ENCODE results near the gene BRCA2. TPM values are rescaled to one million over a fixed set of nuclear protein-coding genes. Genes with fewer than 3 reads are reported as not detected.

Gene BRCA2
- total and polyA plus RNA-seq, 9 of the 15 experiments (the other 6 are each of a cell fraction or from before 2014, with no cell fraction given), result 4.1 to 17.3 (median 5.8) TPM

GRCh38 chr13:32427852-32428580, 112.7 kb downstream of the BRCA2 start, which contains the start of gene N4BP2L1:
TSS of gene N4BP2L1 (minus strand) at chr13:32428130. CDS start at chr13:32428082, 48 bp downstream.
- 81% methylated on average over 3 of the region's 40 CpGs for WGBS (ENCODE audit: insufficient coverage, low coverage, missing lambda C conversion rate)

More at GRCh38 chr13:32427852-32428580, 112.7 kb downstream of the BRCA2 start, which contains the start of gene N4BP2L1:
- no peak for ATAC-seq
- FAIRE-seq, result no peak
- CTCF ChIA-PET (ENCODE audit: low intra/inter-chr PET ratio), result no interaction called here
- POLR2A ChIA-PET, result interaction anchor here (0.6 to 1.8 kb wide), 2 partner anchors 13 to 1066 kb away, joined by 3 to 5 read pairs; no protein-coding TSS in a partner anchor
- DNase-seq (ENCODE audit: extremely low read depth in 1 of 4, low spot score in 3 of 4), result no peak
- H3K9ac ChIP-seq (ENCODE audit: insufficient read depth in 1 of 2, low read depth in 2 of 2, low read length in 2 of 2), result no peak within 1 kb of the TSS
- no peak within 1 kb of the TSS for H3K27ac ChIP-seq (ENCODE audit: extremely low read depth, low read depth, low read length)
- in situ Hi-C loops (cut with MboI), result no loop called here
- H3K36me3 ChIP-seq (ENCODE audit: control insufficient read depth, insufficient read depth, low read length), result no peaks in the 10 kb centered on the region
- no peak within 1 kb of the TSS for H2AFZ ChIP-seq (ENCODE audit: low read depth, low read length)
- peaks cover 0 to 6% of the 10 kb centered on the region in 2 experiments; a peak in 3 of 5 replicates for H3K4me1 ChIP-seq (replicated peaks in 1 of 2; ENCODE audit: control insufficient read depth in 2 of 2, insufficient read depth in 2 of 2, low read length in 2 of 2)
- H3K79me2 ChIP-seq (ENCODE audit: control insufficient read depth, insufficient read depth, low read length), result no peaks in the 10 kb centered on the region
- no peak within 1 kb of the TSS for H3K4me2 ChIP-seq (ENCODE audit: insufficient read depth, low read length)
- no TSS peak for BruUV-seq (replicated peaks)
- TF ChIP-seq ASH1L (IDR thresholded peaks at IDR 0.05; ENCODE audit: borderline replicate concordance, low read depth, partially characterized antibody), result no peak
- TF ChIP-seq NFYB (IDR thresholded peaks at IDR 0.05; ENCODE audit: extremely low read depth, insufficient read length), result no peak
- no peak for TF ChIP-seq HNRNPLL (IDR thresholded peaks at IDR 0.05; ENCODE audit: low read depth, low read length, poor library complexity, severe bottlenecking)
- TF ChIP-seq SPI1 (IDR thresholded peaks at IDR 0.05; ENCODE audit: borderline replicate concordance, low read depth, low read length), result no peak
- TF ChIP-seq ZNF253 (CRISPR knock-in tag; conservative IDR thresholded peaks at IDR 0.05), result no peak
- no peak for TF ChIP-seq RBM17 (IDR thresholded peaks at IDR 0.05; ENCODE audit: borderline replicate concordance, low read depth, low read length)
- no peak for TF ChIP-seq FOXJ3 (CRISPR knock-in tag; IDR thresholded peaks at IDR 0.05)
- TF ChIP-seq UBTF (IDR thresholded peaks at IDR 0.05; ENCODE audit: borderline replicate concordance in 1 of 2, low read depth in 2 of 2, low read length in 2 of 2), result no peak
- TF ChIP-seq RCOR1 (IDR thresholded peaks at IDR 0.05; ENCODE audit: borderline replicate concordance in 1 of 2, low read depth in 2 of 2, low read length in 2 of 2), result no peak
- TF ChIP-seq PHF8 (IDR thresholded peaks at IDR 0.05; ENCODE audit: borderline replicate concordance, low read length), result no peak
- no peak for TF ChIP-seq MBD1 (CRISPR knock-in tag; IDR thresholded peaks at IDR 0.05)
- intact Hi-C loops (cut with micrococcal nuclease), result no loop called here
- no peaks in the 10 kb centered on the region for H4K20me1 ChIP-seq (replicated peaks; ENCODE audit: control insufficient read depth, insufficient read depth, low read length)
- no peaks in the 10 kb centered on the region for H3K27me3 ChIP-seq (ENCODE audit: control insufficient read depth in 2 of 2, insufficient read depth in 2 of 2, low read length in 2 of 2)
- H3K9me3 ChIP-seq (replicated peaks; ENCODE audit: control insufficient read depth, insufficient read depth, low read depth, low read length), result no peaks in the 10 kb centered on the region; the same call in none of the 2 replicates
- no peak within 1 kb of the TSS for H3K4me3 ChIP-seq
- H3K9me1 ChIP-seq (ENCODE audit: control insufficient read depth, insufficient read depth, low read length), result no peaks in the 10 kb centered on the region
